Activated T-helper 1 cell treated with Interleukin-2 at 50 U/mL for 16 hours (primary cell): ENCODE measurements around the gene TACC2.
"Not testable (repeated sequence)": the region's sequence is repeated elsewhere in the genome, so short reads cannot be mapped to it uniquely, and the experiment has no call there.

ENCODE experiments used
- DNase-seq: peaks from one replicate; pipeline ENCODE4 v3.0.0-alpha.2; 2020; ENCODE audit warnings: low read depth

The TACC2 gene, protein sequence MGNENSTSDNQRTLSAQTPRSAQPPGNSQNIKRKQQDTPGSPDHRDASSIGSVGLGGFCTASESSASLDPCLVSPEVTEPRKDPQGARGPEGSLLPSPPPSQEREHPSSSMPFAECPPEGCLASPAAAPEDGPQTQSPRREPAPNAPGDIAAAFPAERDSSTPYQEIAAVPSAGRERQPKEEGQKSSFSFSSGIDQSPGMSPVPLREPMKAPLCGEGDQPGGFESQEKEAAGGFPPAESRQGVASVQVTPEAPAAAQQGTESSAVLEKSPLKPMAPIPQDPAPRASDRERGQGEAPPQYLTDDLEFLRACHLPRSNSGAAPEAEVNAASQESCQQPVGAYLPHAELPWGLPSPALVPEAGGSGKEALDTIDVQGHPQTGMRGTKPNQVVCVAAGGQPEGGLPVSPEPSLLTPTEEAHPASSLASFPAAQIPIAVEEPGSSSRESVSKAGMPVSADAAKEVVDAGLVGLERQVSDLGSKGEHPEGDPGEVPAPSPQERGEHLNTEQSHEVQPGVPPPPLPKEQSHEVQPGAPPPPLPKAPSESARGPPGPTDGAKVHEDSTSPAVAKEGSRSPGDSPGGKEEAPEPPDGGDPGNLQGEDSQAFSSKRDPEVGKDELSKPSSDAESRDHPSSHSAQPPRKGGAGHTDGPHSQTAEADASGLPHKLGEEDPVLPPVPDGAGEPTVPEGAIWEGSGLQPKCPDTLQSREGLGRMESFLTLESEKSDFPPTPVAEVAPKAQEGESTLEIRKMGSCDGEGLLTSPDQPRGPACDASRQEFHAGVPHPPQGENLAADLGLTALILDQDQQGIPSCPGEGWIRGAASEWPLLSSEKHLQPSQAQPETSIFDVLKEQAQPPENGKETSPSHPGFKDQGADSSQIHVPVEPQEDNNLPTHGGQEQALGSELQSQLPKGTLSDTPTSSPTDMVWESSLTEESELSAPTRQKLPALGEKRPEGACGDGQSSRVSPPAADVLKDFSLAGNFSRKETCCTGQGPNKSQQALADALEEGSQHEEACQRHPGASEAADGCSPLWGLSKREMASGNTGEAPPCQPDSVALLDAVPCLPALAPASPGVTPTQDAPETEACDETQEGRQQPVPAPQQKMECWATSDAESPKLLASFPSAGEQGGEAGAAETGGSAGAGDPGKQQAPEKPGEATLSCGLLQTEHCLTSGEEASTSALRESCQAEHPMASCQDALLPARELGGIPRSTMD (N-terminal part only)

DNA sequence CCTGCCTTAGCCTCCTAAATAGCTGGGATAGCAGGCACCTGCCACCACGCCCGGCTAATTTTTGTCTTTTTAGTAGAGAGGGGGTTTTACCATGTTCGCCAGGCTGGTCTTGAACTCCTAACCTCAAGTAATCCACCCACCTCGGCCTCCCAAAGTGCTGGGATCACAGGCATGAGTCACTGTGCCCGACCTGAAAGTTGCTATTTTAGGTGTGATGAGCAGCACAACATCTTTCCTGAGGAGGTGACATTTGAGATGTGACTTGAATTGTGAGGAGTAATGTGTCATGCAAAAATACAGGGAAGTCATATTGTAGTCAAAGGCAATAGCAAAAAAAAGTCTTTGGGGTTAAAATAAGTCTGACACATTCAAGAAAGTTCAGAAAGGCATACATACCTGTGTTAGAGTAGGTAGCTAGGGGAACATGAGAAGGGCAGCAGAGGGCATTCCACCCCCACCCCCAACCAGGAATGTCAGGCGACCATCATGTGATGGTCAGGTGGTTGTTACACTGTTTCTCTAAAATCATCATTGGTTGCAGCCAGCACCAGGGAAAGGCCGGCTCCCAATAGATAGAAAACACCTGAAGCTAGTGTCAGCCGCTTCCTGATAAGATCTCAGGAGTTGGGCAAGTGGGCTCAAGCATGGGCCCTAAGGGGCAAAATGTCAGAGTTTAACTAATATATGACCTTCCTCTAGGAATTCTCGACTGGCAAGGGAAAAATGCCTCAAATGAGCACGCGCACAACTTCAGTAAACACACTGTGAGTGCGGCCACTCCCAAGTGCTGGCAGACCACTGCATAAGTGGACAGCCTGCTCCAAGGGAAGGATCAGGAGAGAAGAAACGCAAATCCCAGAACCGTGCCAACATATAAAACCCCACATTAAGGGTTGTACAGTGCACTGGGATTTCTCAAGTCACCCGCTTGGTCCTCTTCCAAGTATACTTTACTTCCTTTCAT, at the start of gene TACC2:
Gene TACC2 (plus strand): TSS at position 803 of the 964 bp plus-strand sequence. CDS start 32,819 bp downstream, outside the sequence.
- DNase-seq = no peak

DNA sequence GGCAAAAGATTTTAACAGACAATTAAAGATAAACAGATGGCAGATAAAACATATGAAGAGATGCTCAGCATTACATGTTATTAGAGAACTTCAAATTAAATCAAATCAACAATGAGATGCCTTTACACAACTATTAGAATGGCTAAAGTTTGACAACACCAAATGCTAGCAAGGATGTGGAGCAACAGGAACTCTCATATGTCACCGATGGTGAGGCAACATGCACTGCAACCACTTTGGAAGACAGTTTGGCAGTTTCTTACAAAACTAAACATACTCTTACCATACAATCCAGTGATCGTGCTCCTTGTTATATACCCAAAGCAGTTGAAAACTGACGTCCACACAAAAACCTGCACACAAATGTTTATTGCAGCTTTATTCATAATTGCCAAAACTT, 47.4 kb upstream of the TACC2 start:
- DNase-seq = no peak

DNA sequence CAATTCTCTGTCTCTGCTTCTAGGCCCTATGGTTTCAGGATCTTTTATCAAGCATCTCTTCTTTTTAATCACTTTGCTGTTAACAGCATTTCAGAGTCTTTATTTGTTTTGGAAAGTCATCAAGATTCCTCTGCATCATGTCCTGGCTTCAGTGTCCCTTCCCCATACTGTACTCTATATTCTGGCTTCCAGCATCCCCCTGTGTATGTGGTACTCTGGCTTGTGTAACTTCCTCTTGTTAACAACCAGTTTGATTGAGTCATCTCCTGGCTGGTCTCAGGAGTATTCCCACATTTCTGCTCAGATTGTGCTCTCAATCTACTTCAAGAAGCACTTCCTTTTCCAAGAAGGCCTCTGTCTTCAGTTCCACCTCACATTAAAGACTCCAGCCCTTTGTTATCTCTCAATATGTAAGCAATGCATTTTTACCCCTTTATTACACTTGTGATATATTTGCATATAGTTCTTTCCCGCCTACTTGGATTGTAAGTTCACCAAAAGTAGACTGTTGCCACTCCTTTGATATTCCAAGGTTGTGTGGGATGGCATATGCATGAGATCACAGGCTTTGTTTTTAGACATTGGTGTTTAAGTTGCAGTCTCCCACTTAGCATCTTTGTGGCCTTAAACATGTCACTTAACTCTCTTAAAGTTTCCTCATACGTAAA, 46.1 kb upstream of the TACC2 start:
- no peak for DNase-seq

DNA sequence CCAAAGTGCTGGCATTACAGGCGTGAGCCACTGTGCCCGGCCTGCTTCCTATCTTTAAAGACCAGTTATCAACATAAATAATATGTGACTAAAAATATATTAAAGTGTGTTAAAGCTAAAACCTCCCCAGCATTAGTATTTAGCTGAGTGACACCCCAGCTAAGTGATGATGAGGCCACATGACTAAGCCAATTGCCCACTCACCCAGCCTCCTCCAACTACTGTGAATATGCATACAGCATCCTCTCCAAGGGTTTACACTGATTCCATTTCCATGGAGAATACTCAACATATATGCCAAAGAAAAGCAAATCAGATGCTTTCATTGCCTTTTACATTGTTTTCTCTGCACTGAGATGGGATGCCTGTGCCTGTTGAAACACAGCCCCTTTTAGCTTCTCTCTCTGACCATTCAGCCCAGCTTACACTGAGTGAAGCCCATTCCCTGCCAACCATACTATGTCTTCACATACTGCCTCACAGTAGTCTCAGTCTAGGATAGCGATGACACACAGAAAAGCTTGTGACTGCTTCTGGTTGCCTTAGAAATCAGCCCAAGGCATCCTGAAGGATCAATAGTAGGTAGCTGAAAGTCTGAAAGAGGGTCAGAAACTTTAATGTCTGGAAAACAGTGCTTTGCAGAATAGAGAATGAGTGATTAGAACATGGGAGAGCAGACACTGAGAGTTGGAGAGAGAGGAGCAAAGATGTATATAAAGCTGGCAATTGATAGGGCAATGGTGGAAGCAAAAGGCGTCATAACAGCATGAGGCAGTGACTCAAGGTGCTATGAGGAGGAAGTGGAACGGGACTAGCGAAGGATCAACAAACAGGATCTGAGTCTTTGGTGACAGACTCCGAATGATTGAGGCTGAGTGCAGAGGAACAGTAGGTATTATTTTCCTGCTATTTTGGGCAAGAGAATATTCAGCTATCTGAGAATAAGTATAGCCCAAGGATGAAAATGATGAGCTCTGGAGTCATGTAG, 41.3 kb upstream of the TACC2 start:
- DNase-seq = no peak

DNA sequence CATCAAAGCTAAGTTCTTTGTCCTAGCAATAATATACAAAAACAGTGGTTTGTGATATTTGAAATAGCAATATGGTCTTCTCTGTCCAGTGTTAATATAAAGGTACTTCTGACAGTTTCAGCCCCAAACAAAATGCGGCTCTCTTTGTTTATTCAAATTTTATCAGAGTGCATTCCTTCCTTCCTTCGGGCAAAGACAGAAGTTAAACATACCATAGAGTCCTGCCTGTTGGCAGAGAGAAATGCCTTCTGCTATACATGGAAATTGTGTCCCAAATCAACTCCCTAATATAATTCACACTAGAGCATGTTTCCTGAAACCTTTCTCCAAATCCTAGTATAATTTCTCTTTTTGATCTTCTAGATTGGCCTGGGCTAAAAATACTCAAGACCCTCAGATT, 39.9 kb upstream of the TACC2 start:
- no peak for DNase-seq

DNA sequence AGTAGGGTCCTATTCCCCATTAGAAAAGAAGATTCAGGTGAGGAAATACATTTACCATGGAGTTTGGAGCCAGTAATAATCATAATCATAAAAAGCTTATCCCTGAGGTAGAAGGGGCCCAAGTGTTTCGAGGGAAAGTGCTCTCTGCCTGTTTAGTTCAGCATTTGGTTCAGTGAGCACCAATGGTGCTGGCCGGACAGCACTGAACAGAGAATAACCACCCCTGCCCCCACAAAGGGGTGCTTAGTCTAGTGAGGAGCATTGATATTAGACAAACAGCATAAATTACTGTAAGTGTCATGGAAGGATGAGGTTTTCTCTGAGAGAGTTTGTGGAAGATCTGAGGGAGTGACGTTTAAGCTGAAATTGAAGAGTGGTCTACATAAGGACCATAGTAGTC, 39.5 kb upstream of the TACC2 start:
- DNase-seq = no peak

DNA sequence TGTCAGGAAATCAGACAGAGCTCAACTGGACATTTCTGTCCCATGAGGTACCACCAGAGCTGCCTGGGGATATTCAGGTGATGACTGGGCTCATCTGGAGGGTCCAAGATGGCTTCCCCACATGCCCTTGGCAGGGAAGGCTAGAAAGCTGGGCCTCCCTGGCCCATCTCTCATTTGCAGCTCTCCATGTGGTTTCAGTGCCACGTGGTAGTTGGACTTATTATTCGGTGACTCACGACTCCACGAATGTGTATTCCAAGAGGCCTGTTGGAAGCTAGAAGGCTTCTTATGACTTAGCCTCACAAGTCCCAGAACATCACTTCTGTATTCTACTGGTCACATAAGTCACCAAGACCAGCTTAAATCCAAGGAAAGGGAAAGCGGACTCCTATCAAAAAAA, 36.7 kb upstream of the TACC2 start:
- DNase-seq = no peak

DNA sequence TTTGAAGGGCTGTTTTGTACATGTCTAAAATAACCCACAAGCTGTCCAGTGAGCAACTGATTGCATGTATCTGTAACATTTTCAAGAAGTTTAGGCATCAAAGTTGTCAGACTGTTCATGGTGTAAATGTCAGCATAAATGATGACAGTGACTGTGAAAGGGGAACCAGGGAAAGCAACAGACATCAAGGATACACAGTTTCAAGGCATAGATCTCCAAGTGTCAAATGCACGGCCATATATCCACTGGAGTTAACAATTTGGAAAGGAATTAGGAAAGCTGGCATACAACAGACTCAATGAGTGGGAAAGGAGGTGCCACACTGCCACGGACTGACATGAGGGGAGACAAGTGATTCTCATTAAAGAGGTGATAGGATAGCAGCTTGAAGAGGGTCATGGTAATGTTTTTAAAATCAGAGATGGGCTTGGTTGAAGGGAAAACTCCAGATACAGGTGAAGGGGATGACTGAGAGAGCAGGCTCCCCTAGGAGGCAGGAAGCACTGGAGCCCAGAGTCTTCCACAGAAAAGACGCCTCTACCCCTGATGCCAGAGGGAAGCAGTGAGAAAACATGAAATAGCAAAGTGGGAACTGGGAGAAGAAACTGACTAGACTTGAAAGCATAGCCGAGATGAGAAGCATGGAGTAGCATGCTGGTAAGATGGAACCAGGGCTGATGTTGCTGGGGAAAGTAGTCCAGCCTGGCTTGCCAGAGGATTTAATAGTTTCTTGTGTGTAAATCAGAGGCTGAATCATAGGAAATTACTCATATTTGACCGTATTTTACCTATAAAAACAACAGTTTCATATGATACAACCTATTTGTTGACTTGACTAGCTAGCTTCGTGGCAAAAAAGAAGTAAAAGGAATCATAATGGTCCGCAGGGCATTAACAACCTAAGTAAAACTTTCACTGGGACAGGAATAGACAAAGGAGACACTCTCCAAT, 32.6 kb upstream of the TACC2 start:
- DNase-seq = no peak

DNA sequence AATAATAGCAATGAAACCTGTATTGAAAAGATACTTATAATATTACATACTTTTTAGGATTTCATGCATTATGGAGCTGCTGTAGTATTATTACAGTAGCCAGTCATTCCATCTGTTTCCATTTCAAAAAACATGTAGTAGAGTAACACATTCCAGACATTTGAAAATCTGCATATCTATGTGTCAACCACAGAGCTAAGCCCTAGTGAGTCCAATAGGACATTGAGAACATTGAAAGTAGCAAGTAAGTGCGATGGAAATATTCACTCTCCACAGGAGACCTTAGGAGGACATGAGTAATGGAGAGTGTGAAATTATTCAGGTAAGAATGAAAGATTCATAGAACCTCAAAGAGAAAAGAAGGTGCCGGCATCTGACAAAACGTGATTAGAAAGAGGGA, 29.3 kb upstream of the TACC2 start:
- DNase-seq = no peak

DNA sequence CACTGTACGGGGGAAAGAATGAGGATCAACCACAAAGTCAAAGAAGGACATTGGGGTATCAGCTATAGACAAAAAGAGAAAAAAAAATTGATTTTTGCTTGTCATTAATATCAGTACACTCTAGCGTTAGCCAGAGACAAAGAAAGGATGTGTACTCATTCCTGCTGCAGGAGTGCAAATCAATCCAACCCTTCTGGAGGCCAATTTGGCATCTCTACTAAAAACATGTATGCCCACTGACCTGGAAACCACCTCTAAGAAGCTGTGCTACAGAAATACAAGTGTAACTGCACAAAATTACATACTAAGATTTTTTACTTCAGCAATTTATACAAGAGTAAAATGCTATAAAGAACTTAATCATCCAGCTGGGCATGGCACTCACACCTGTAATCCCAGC, 27.5 kb upstream of the TACC2 start:
- DNase-seq = no peak

DNA sequence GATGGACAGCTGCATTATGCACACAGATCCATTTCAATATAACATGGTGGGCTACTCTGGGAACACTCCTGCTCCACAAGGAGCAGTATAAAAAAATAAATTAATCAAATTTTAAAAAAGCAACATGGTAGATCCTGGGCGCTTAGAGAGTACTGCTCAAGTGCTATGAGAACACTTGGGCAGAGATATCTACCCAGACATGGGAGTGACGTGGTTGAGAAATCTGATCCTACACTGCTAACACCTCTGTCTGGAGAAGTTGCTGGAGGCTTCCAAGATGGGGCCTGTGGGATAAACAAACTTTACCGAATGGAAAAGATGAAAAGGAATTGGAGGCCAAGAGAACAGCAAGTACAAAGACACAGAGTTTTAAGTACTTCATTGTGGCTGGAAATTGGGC, 23.0 kb upstream of the TACC2 start:
- DNase-seq = no peak

DNA sequence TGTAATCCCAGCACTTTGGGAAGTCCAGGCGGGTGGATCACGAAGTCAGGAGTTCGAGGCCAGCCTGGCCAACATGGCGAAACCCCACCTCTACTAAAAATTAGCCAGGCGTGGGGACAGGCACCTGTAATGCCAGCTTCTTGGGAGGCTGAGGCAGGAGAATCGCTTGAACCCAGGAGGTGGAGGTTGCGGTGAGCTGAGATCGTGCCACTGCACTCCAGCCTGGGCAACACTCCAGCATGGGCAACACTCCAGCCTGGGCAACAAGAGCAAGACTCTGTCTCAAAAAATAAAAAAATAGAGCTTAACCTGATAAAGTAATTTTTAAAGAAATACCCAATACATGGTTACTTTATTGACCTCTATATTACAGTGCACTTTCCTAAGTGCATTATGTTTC, 19.9 kb upstream of the TACC2 start:
- not testable (repeated sequence) for DNase-seq

DNA sequence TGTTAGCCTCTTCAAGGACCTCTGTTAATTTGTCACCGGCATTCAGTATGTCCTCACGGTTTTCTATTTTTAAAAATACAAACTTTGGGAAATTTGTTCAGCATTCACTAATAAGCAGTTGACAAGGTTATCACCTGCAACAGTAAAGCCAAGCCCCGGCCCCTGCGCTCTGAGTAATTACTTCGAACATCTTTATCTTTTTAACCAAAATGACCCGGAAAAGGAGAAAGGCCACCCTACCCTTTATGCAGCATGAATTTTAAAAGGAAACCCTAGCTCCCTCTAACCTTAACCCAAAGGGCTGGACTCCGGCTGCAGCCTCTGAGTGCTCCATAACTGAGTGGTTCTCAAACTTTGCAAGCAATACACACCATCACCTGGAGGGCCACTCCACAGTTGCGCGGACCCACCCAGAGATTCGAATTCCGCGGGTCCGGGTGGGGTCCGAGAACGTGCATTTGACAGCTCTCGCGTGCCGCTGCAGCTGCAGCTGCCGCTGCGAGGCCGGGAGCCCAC, 14.9 kb upstream of the TACC2 start:
- DNase-seq = no peak

DNA sequence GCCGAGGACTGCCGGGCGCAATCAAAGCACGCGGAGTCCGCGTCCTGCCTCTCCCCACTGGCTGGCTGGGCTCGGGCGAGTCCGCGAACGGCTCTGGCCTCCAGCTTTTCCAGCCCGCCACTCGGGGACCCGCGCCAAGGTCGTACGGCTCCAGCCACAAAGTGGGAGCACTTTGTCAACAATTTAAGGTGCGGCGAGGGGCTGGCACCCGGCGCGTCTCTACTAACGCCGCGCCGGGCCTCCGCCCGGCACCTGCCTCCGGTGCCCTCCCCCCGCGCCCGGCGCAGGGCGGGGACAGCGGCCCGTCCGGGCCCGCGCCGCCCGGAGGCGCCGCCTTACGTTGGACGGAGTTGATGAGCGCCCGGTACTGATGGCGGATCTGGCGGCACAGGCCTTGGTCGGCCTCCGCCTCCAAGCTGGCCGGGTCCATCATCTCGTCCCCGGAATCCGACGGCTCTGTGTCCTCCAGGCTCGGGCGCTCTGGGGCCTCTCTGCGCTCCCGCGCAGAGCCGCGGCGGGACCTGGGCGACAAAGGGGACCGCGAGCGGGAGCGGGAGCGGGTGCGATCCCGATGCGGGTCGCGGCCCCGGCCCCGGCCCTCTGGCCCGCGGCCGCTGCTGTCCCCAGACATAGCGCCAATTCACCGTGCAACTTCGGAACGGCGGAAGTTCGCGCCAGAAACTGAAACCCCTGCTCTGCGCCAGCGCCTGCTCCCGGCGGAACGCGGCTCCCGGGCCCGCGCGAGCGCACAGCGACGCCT, 14.2 kb upstream of the TACC2 start, which contains the start of gene NSMCE4A:
Gene NSMCE4A (minus strand): TSS at position 683 of the 760 bp plus-strand sequence. CDS start 52 bp downstream, at position 631.
- DNase-seq = peak; percentile 46

DNA sequence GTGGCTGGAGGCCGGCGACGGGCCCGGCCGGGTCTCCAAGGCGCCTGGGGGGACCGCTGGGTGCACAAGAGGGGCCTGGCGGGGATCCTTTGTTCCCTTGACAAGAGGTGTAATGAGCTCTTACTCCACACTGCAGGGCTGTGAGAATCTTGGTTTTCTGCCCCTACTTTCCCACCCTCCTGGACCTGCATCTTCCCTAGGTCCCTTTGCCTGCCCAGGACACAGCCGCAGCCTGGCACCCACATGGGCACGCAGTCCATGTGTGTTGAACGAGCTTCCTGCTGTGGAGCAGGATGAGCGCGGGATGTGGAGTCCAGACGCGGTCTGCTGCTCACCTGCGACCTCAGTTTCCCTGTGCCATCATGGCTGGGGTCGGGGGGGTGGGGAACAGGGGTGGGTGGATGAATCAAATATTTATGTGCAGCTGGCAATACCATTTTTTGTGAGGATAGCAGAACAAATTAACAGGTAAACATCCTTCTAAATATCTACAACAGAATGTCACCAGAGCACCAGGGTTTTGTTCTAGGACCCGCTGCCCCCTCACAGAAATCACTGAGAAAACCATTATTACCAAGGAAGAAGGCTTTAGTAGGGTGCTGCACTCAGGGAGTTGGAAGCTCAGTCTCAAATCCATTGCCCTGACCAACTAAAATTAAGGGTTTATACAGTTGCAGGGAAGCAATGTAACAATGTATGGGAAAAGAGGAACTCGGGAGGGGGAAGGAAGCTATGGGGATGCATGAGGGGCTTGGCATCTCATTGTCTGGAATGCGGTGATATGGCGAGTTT, 13.5 kb upstream of the TACC2 start:
- no peak for DNase-seq

DNA sequence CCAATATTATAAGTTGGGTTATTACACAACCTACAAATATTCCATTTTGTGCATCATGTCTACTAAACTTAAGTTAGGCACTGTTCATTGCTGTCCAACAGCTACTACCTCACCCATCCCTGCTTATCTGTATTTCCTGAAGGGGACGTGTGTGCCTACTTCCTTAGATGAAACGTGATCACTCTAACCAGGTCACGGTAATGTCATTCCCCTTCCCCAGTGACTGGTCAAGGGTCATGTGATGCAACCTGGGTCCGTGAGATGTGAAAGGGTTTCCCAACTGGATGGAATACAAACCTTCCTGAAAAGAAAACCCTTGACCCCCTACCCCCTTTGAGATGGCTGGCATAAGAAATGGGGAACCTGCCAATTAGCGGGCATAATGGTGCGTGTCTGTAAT, 12.4 kb upstream of the TACC2 start:
- DNase-seq = no peak
